ENCODE data around the gene DHRS7C.

The DHRS7C gene

GRCh38 chr17:9755083-9755482, 36.3 kb downstream of the DHRS7C start:
- DNase-seq, result no peak

DNA sequence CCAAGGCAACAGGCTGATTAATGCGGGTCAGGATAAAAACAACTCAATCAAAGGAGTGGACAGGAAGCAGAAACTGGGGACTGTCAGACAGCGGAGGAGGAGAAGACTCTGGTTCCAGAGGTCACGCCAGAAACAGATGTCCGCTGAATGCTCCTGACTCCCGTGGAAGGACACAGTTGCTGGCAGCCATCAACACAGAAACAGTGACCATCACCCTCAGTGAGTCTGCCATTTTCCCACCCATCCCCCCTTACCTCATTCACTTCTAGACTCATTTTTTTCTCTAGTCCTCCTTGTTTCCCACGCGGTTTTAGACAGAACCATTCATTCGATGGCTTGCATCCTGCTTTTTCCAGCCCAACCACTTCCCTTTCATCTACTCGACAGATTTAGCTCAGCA, 40.9 kb downstream of the DHRS7C start:
- DNase-seq, result no peak

GRCh38 chr17:9729735-9730420, 61.5 kb downstream of the DHRS7C start:
- DNase-seq, result no peak

DNA sequence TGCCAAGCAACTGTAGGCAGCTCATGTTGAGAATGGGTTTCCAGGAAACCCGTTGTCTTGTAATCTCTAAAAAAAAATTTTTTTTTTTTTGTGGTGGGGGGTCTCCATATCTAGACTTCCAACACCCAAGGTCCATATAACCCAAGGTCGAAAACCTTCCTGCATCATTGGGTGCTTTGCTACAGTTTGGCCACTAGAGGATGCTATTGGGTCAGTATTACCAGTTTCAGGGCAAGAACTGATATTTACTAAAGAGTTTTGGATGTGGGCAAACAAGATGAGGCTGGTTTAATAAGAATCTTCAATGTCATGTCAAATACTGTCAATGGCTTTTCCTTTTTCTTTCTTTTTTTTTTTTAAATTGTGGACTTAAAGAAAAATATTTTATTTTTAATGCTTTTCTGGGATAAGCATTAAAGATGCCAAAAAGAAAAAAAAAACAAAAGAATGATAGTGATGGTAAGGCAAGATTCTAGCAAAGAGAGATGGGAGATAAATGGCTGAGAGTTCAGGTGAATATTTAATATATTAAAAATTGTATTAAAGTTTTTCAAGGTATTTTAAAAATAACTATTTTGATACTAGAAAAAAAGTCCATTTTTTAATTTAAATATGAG, 62.2 kb downstream of the DHRS7C start:
- peak; percentile 27 for DNase-seq

GRCh38 chr17:9728564-9728963, 62.8 kb downstream of the DHRS7C start:
- DNase-seq, result no peak

DNA sequence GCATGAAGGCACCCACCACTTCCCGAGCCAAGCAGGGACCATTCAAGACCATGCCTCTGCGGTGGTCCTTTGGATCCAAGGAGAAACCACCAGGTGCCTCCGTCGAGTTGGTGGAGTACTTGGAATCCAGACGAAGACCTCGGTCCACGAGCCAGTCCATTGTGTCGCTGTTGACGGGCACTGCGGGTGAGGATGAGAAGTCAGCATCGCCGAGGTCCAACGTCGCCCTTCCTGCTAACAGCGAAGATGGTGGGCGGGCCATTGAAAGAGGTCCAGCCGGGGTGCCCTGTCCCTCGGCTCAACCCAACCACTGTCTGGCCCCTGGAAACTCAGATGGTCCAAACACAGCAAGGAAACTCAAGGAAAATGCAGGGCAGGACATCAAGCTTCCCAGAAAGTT, 63.4 kb downstream of the DHRS7C start:
- no peak for DNase-seq

DNA sequence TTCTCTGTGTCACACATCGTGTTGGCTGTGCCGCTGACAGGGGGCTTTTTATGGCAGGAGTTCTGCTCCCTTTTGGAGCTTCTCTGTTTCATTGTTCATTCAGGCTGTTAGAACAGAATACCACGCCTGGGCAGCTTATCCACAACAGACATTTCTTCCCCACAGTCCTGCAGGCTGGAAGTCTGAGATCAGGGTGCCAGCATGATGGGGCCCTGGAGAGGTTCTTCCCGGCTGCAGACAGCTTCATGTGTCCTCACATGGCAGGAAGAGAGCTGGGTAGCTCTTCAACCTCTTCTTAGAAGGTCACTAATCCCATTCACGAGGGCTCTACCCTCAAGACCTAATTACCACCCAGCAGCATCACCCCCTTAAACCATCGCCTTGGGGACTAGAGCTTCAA, 65.1 kb downstream of the DHRS7C start:
- no peak for DNase-seq

GRCh38 chr17:9725575-9725974, 65.8 kb downstream of the DHRS7C start:
- DNase-seq, result no peak

All from NCI-H345 (cell line).